WERI-Rb-1 (cell line): ENCODE measurements around the gene CD83.

Source experiments
- DNase-seq: peaks from one replicate; pipeline ENCODE4 v3.0.0-alpha.2; 2020
- H3K27ac ChIP-seq: fragments of 250-450 bp; sonication (Bioruptor Pico); 2 replicates; pipeline ENCODE4 v1.5.1; 2020; ENCODE audit warnings: mild to moderate bottlenecking, moderate library complexity
- H3K27me3 ChIP-seq: fragments of 250-450 bp; sonication (Bioruptor Pico); 2 replicates; pipeline ENCODE4 v1.5.1; 2021; ENCODE audit warnings: mild to moderate bottlenecking, low read depth, moderate library complexity; ENCODE audit not compliant: insufficient read depth, severe bottlenecking
- H3K36me3 ChIP-seq: fragments of 250-450 bp; sonication (Bioruptor Pico); 2 replicates; pipeline ENCODE4 v1.5.1; 2020; ENCODE audit warnings: mild to moderate bottlenecking, moderate library complexity
- H3K4me3 ChIP-seq: 2 replicates; pipeline ENCODE4 v1.5.1; 2011; ENCODE audit warnings: low read depth, mild to moderate bottlenecking, control low read depth, low read length
- H3K9me3 ChIP-seq: fragments of 250-450 bp; sonication (Bioruptor Pico); 2 replicates; pipeline ENCODE4 v1.5.1; 2021; ENCODE audit warnings: mild to moderate bottlenecking, moderate library complexity; ENCODE audit not compliant: severe bottlenecking
- TF ChIP-seq, protein P1 (sequence below): IDR thresholded peaks from 2 replicates; pipeline ENCODE4 v1.5.1; 2011; ENCODE audit warnings: low read depth, mild to moderate bottlenecking, control low read depth, inconsistent platforms, low read length

The CD83 gene

DNA sequence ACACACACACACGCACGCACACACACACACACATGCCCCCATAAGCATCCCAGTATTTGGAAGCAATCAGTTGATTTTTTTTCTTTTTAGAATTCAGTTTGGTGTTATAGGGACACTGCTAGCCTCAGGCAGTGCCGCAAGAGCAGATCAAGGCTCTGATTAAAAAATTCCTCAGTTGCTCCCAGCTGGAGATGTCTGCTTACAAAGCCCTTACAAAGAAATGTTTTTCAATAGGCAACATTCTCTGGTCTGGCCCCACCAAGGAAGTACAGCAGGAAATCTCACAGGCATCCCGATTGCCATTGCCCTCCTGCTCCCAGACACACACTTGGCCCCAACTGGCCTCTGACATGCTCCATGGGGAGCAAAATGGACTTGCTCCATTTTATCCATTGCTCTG is 22.9 kb upstream of the CD83 start:
- TF ChIP-seq, protein P1, sequence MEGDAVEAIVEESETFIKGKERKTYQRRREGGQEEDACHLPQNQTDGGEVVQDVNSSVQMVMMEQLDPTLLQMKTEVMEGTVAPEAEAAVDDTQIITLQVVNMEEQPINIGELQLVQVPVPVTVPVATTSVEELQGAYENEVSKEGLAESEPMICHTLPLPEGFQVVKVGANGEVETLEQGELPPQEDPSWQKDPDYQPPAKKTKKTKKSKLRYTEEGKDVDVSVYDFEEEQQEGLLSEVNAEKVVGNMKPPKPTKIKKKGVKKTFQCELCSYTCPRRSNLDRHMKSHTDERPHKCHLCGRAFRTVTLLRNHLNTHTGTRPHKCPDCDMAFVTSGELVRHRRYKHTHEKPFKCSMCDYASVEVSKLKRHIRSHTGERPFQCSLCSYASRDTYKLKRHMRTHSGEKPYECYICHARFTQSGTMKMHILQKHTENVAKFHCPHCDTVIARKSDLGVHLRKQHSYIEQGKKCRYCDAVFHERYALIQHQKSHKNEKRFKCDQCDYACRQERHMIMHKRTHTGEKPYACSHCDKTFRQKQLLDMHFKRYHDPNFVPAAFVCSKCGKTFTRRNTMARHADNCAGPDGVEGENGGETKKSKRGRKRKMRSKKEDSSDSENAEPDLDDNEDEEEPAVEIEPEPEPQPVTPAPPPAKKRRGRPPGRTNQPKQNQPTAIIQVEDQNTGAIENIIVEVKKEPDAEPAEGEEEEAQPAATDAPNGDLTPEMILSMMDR: no peak
- Histone ChIP-seq H3K9me3 (peaks cover 13% of the 10 kb centered on the region), H3K27me3 (no peaks in the 10 kb centered on the region), H3K4me3 (no peak overlapping the region), H3K36me3 (no peaks in the 10 kb centered on the region), H3K27ac (no peak overlapping the region)
- DNase-seq: no peak

DNA sequence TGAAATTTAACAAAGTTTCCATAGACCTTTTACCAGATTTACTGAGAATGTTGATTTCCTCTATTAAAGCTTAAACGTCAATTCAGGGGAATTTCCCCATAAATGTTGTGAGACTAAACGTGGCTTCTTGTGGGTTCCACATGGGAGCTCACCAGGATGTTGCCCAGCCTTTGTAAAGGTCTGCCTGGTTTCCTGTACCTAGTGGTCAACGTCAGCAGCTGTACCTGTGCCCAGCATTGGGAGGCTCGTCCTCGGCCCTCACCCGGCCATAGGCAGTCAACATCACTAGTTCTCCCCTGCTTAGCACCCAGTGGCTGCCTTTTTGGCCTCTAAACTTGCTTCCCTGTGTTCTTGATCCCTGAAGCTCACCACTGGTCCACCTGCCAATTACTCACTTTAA is 22.1 kb upstream of the CD83 start:
- Histone ChIP-seq H3K9me3 (peaks cover 13% of the 10 kb centered on the region), H3K4me3 (no peak overlapping the region), H3K27ac (no peak overlapping the region), H3K36me3 (no peaks in the 10 kb centered on the region), H3K27me3 (no peaks in the 10 kb centered on the region)
- DNase-seq: no peak
- TF ChIP-seq, protein P1: no peak

DNA sequence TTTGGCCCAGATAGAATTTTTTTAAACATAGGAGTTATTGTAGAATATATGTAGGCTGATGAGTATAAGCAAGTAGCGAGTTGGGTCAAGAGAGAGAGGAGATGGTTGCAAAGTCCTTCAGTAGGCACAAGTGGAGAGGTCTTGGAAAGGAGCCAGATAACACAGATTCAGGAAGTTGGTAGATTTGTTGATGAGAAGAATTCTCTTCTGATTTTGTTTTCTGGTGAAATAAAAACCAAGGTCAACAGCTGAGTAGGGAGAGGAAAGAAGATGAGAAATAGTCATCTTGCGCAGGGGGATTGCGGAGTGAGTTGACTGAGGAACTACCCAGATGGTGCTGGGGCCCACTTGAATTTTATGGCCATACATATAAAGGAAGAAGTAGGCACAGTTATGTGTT is 17.4 kb upstream of the CD83 start:
- no peaks in the 10 kb centered on the region for H3K9me3 ChIP-seq
- TF ChIP-seq, protein P1: no peak
- no peaks in the 10 kb centered on the region for H3K27me3 ChIP-seq
- DNase-seq: no peak
- no peaks in the 10 kb centered on the region for H3K36me3 ChIP-seq
- H3K4me3 ChIP-seq: no peak overlapping the region
- peak overlapping the region; percentile 35 for H3K27ac ChIP-seq

DNA sequence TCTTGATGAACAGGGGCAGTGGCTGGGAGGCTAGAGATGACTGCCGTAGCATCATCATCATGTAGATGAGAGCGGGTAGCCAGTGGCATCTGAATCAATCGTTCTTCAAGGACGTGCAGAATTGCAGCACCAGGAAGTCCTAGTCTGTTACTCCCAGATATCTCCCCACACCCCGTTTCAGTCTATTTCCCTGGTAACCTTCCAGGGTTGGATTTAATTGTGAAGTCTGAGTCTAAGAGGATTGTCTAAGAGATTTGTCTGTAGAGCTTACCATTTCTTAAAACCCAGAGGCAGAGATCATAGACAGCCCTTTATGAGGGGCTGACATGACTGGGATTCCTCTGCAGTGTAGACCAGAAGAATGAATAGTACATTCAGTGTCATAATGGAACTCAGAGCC is 16.6 kb upstream of the CD83 start:
- no peaks in the 10 kb centered on the region for H3K36me3 ChIP-seq
- DNase-seq: peak; percentile 64
- H3K27ac ChIP-seq: peak overlapping the region; percentile 35
- peak overlapping the region; percentile 6 for H3K4me3 ChIP-seq
- H3K9me3 ChIP-seq: peaks cover 4% of the 10 kb centered on the region
- TF ChIP-seq, protein P1: no peak
- H3K27me3 ChIP-seq: no peaks in the 10 kb centered on the region

DNA sequence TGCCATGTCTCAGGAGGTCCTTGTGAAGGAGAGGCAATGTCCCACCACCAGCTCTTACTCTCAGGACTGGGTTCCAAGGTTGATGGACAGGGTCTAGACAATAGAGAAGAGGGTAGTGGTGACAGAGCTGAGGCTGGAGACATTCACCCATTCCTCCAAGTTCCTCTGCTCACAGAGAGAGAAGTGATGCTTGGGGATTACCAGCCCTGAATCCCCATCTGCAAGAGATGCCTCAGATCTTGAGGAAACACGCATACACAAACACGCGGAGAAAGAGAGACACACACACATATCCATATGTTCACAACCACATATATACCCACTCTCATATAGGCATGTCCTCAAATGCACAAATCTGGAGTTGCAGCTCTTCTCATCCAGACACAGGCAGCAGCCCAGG is 15.2 kb upstream of the CD83 start:
- Histone ChIP-seq H3K27me3 (no peaks in the 10 kb centered on the region), H3K4me3 (no peak overlapping the region), H3K27ac (no peak overlapping the region), H3K9me3 (peaks cover 13% of the 10 kb centered on the region), H3K36me3 (no peaks in the 10 kb centered on the region)
- no peak for DNase-seq
- TF ChIP-seq, protein P1: no peak

DNA sequence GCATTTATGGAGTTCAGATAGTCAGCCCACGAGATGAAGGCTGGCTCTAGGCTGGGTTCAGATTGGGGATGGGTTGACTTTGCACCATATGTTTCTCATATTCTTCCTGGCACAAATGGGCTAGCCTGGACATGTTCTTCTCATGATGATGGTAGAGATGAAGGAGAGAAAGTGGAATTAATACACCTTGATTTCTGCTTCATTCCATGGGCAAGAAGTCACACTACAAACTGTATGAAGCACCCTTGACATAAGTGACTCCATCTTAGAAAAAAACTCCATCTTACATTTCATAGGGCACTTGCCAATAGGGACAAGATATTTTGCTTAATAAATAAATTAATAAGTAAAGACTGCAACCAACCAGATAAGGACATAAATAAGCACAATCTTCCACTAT is 12.0 kb upstream of the CD83 start:
- Histone ChIP-seq H3K27ac (no peak overlapping the region), H3K36me3 (no peaks in the 10 kb centered on the region), H3K27me3 (no peaks in the 10 kb centered on the region), H3K9me3 (peaks cover 16% of the 10 kb centered on the region), H3K4me3 (no peak overlapping the region)
- no peak for DNase-seq
- TF ChIP-seq, protein P1: no peak
